CD4-positive, alpha-beta T cell (primary cell): ENCODE data around the gene INPP5A. TPM values are rescaled to one million over a fixed set of nuclear protein-coding genes. Genes with fewer than 3 reads are reported as not detected.
A peak's percentile ranks its signal among the peaks of the same experiment; 100 is the strongest.

Source experiments
- ATAC-seq: fragments of 200-7000 bp; cut with Tn5 transposase; one replicate; pipeline ENCODE4 v1.10.0; 2022; ENCODE audit warnings: mild to moderate bottlenecking; ENCODE audit not compliant: poor library complexity
- CTCF ChIA-PET: fragments of 350-600 bp; sonication (Branson Sonifier 250); formaldehyde crosslinking; loops from one replicate; lab custom pipeline; 2021; ENCODE audit warnings: antibody characterized with exemption, inconsistent platforms; lab: Charles Lee
- POLR2A ChIA-PET: fragments of 350-600 bp; sonication (Branson Sonifier 250); formaldehyde crosslinking; loops from one replicate; lab custom pipeline; 2021; ENCODE audit warnings: antibody characterized with exemption, inconsistent platforms; lab: Charles Lee
- DNase-seq, 14 experiments: peaks; one replicate each; pipeline ENCODE4 v3.0.0-alpha.2; 2013 to 2020; ENCODE audit warnings: mixed read lengths in 2 of 14
- H3K27ac ChIP-seq, 2 donors: one replicate each; pipeline versions ENCODE4 v1.5.1 to v1.7.0; 2013; ENCODE audit warnings: low read length in 2 of 2, low read depth in 1 of 2, mild to moderate bottlenecking in 1 of 2
- H3K27me3 ChIP-seq, 2 experiments: 1 replicate in 1 of 2; 2 replicates in 1 of 2; pipeline versions ENCODE4 v1.6.1 to v1.7.0; 2013; ENCODE audit warnings: low read length in 2 of 2, control low read depth in 1 of 2, mild to moderate bottlenecking in 1 of 2, moderate library complexity in 1 of 2; ENCODE audit not compliant: insufficient read depth in 2 of 2, control insufficient read depth in 1 of 2
- H3K36me3 ChIP-seq: one replicate; pipeline ENCODE4 v1.6.1; 2013; ENCODE audit warnings: low read length, control low read depth; ENCODE audit not compliant: insufficient read depth
- H3K4me1 ChIP-seq: one replicate; pipeline ENCODE4 v1.6.1; 2013; ENCODE audit warnings: low read length, control low read depth; ENCODE audit not compliant: insufficient read depth
- H3K4me3 ChIP-seq: one replicate; pipeline ENCODE4 v1.5.1; 2013; ENCODE audit warnings: mild to moderate bottlenecking, low read length, moderate library complexity
- H3K9me3 ChIP-seq, 2 experiments: 1 replicate in 1 of 2; 2 replicates in 1 of 2; pipeline versions ENCODE4 v1.6.1 to v1.7.0; 2013; ENCODE audit warnings: low read length in 2 of 2, mild to moderate bottlenecking in 2 of 2, control low read depth in 1 of 2, moderate library complexity in 1 of 2; ENCODE audit not compliant: control insufficient read depth in 1 of 2, insufficient read depth in 1 of 2
- H3K27ac Mint-ChIP-seq: one replicate; pipeline ENCODE4 v1.8.0; 2020; ENCODE audit warnings: mixed read lengths
- H3K27me3 Mint-ChIP-seq: one replicate; pipeline ENCODE4 v1.8.0; 2021; ENCODE audit warnings: mixed read lengths
- H3K36me3 Mint-ChIP-seq: one replicate; pipeline ENCODE4 v1.8.0; 2021; ENCODE audit warnings: low read depth, mixed read lengths
- H3K4me1 Mint-ChIP-seq: one replicate; pipeline ENCODE4 v1.8.0; 2021; ENCODE audit warnings: low read depth, mixed read lengths
- H3K4me3 Mint-ChIP-seq: one replicate; pipeline ENCODE4 v1.8.0; 2020; ENCODE audit warnings: mild to moderate bottlenecking, mixed read lengths
- H3K9me3 Mint-ChIP-seq: one replicate; pipeline ENCODE4 v1.8.0; 2020; ENCODE audit warnings: mixed read lengths
- intact Hi-C, 2 experiments: fragments of 100-400 bp; cut with DNase I in 1 of 2; cut with micrococcal nuclease in 1 of 2; formaldehyde crosslinking; loops; one replicate each; pipeline versions ENCODE4 v1.15.1 to v1.9.0; 2023 to 2025; cut with DNase I, micrococcal nuclease
- total RNA-seq, 174 experiments: library from RNA in 2 of 174; stranded (reverse) in 2 of 174; gene quantifications; one replicate each; pipeline ENCODE4 v1.2.3 and lab custom pipeline; 2021 to 2026
- TF ChIP-seq, protein P1 (sequence below): fragments of 200-600 bp; IDR thresholded peaks from one replicate; pipeline ENCODE4 v1.8.0; 2022; ENCODE audit warnings: antibody characterized with exemption, mild to moderate bottlenecking

The INPP5A gene
- total RNA-seq, 2 experiments from 2014 or later, result 22.0 to 24.8 TPM

GRCh38 chr10:132698211-132698751, 160.7 kb downstream of the INPP5A start:
- ChIA-PET CTCF (no interaction called here), POLR2A (no interaction called here)
- H3K27ac ChIP-seq, result no peak overlapping the region
- H3K27ac Mint-ChIP-seq, result no peak overlapping the region
- no peak for ATAC-seq
- peaks cover 61% of the 10 kb centered on the region for H3K36me3 Mint-ChIP-seq
- no peaks in the 10 kb centered on the region for H3K27me3 Mint-ChIP-seq
- no peaks in the 10 kb centered on the region for H3K4me1 ChIP-seq
- DNase-seq, result no peak
- intact Hi-C loops, result no loop called here
- TF ChIP-seq, protein P1, sequence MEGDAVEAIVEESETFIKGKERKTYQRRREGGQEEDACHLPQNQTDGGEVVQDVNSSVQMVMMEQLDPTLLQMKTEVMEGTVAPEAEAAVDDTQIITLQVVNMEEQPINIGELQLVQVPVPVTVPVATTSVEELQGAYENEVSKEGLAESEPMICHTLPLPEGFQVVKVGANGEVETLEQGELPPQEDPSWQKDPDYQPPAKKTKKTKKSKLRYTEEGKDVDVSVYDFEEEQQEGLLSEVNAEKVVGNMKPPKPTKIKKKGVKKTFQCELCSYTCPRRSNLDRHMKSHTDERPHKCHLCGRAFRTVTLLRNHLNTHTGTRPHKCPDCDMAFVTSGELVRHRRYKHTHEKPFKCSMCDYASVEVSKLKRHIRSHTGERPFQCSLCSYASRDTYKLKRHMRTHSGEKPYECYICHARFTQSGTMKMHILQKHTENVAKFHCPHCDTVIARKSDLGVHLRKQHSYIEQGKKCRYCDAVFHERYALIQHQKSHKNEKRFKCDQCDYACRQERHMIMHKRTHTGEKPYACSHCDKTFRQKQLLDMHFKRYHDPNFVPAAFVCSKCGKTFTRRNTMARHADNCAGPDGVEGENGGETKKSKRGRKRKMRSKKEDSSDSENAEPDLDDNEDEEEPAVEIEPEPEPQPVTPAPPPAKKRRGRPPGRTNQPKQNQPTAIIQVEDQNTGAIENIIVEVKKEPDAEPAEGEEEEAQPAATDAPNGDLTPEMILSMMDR, result no peak
- H3K9me3 Mint-ChIP-seq, result peaks cover 17% of the 10 kb centered on the region
- no peaks in the 10 kb centered on the region for H3K27me3 ChIP-seq
- no peak overlapping the region for H3K4me3 Mint-ChIP-seq
- H3K4me3 ChIP-seq, result no peak overlapping the region
- peaks cover 0 to 14% of the 10 kb centered on the region in 2 experiments for H3K9me3 ChIP-seq
- peaks cover 26% of the 10 kb centered on the region for H3K36me3 ChIP-seq
- H3K4me1 Mint-ChIP-seq, result no peaks in the 10 kb centered on the region

DNA sequence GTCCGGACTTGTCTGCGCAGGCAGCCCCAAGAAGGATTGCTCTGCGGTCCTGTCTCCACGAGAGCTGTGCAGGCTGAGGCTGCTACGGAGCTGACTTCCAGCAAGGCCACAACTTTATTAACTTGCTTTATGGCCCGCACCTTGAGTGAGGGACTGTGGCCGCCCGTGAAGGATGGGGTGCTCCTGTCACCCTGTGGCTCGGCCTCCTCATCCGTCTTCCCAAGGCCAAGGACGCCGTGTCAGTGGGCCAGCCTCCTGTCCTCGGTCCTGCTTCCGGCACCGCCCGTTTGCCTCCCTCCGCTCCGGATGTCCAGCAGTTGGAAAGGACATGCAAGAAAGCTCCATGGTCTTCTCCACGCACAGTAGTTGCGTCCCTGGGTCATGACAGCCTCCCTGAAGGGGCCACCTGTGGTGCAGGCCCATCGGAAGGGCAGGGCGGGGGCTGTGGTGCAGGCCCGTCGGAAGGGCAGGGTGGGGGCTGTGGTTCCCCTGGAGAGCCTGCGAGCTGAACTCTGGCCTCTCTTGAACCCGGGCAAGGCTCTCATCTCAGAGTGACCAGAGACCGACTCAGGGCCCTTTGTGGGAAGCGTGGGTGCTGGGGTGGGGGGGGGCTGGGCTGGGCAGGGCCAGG, 161.3 kb downstream of the INPP5A start:
- Histone ChIP-seq H3K4me1 (no peaks in the 10 kb centered on the region), H3K27me3 (no peaks in the 10 kb centered on the region), H3K27ac (no peak overlapping the region), H3K9me3 (peaks cover 0 to 20% of the 10 kb centered on the region in 2 experiments), H3K36me3 (peaks cover 28% of the 10 kb centered on the region), H3K4me3 (no peak overlapping the region)
- DNase-seq, result no peak
- ChIA-PET CTCF (no interaction called here), POLR2A (no interaction called here)
- intact Hi-C loops, result no loop called here
- H3K27me3 Mint-ChIP-seq, result no peaks in the 10 kb centered on the region
- TF ChIP-seq, protein P1, result no peak
- peaks cover 12% of the 10 kb centered on the region for H3K9me3 Mint-ChIP-seq
- no peak overlapping the region for H3K27ac Mint-ChIP-seq
- H3K4me1 Mint-ChIP-seq, result no peaks in the 10 kb centered on the region
- H3K36me3 Mint-ChIP-seq, result peaks cover 57% of the 10 kb centered on the region
- no peak overlapping the region for H3K4me3 Mint-ChIP-seq
- ATAC-seq, result no peak

DNA sequence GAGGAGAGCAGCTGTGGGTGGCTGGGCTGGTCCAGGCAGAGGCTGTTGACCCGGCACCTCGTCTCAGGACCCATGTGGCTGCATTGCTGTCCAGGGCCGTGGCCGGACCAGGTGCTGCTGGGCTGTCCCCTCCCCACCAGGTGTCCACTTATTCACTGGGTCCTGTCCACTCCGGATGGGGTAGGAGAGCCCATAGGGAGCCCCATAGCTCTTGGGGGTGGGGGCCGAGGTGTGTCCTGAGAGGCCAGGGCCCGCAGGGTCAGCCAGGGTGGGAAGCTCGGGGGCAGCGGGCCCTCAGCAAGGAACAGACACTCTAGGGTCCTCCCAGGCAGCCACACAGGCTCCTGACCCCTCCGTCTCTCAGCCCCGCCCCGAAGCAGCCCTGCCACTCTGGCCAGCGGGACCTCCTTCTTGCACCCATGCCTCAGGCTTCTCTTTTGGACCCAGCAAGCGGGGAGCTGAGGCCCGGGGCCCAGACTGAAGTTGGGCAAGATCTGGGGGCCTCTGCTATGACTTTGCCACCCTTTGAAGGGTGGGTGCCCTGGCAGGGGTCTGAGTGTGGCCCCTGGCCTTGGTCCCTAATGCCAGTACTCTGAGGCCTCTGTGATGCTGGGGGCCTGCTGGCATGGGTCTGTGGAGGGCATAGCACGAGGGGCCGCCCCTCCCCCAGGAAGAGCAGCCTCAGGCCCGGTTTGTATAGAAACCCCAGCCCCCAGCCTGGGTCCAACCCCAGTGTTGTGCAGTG, 162.0 kb downstream of the INPP5A start:
- Histone ChIP-seq H3K4me3 (no peak overlapping the region), H3K4me1 (no peaks in the 10 kb centered on the region), H3K27me3 (no peaks in the 10 kb centered on the region), H3K36me3 (peaks cover 28% of the 10 kb centered on the region), H3K27ac (no peak overlapping the region), H3K9me3 (peaks cover 0 to 27% of the 10 kb centered on the region in 2 experiments)
- no peaks in the 10 kb centered on the region for H3K27me3 Mint-ChIP-seq
- H3K4me1 Mint-ChIP-seq, result no peaks in the 10 kb centered on the region
- TF ChIP-seq, protein P1, result no peak
- H3K36me3 Mint-ChIP-seq, result peaks cover 57% of the 10 kb centered on the region
- no peak for ATAC-seq
- H3K4me3 Mint-ChIP-seq, result no peak overlapping the region
- ChIA-PET POLR2A (no interaction called here), CTCF (no interaction called here)
- peaks cover 6% of the 10 kb centered on the region for H3K9me3 Mint-ChIP-seq
- H3K27ac Mint-ChIP-seq, result no peak overlapping the region
- DNase-seq, result peak in 1 of 14 experiments; percentile 4
- intact Hi-C loops, result no loop called here
